NCI-H2081 treated with DMSO at 0.1 percent for 48 hours (cell line): Measurements from ENCODE around the gene WIF1.

Source experiments
- DNase-seq: peaks from one replicate; lab custom pipeline; 2025; lab: John Stamatoyannopoulos, UW

WIF1 gene

GRCh38 chr12:65121049-65121955, at the start of gene WIF1:
Gene WIF1, minus strand, starts transcription at chr12:65121305. Its CDS starts 114 bp downstream, at chr12:65121191.
- DNase-seq = no peak

- no peak for DNase-seq
These were observed 49.2 kb upstream of the WIF1 start for GRCh38 chr12:65170209-65170881.

GRCh38 chr12:65169320-65170208, 48.5 kb upstream of the WIF1 start, which contains the start of gene LEMD3:
Gene LEMD3, plus strand, starts transcription at chr12:65169583. Its CDS starts 14 bp downstream, at chr12:65169597.
- DNase-seq = peak; percentile 79

- DNase-seq = no peak
These were observed 47.7 kb upstream of the WIF1 start for GRCh38 chr12:65168681-65169319.

GRCh38 chr12:65164774-65165173, 43.7 kb upstream of the WIF1 start:
- no peak for DNase-seq

- DNase-seq = no peak
These were observed 43.1 kb upstream of the WIF1 start for GRCh38 chr12:65164244-65164643.

- DNase-seq = no peak
These were observed 41.5 kb upstream of the WIF1 start for GRCh38 chr12:65162609-65163008.

GRCh38 chr12:65157091-65157490, 36.0 kb upstream of the WIF1 start:
- no peak for DNase-seq

- DNase-seq = no peak
These were observed 35.3 kb upstream of the WIF1 start for GRCh38 chr12:65156366-65156841.

GRCh38 chr12:65155784-65156183, 34.7 kb upstream of the WIF1 start:
- DNase-seq = no peak

- DNase-seq = no peak
These were observed 31.5 kb upstream of the WIF1 start for GRCh38 chr12:65152596-65152995.

- DNase-seq = no peak
These were observed 30.9 kb upstream of the WIF1 start for GRCh38 chr12:65152012-65152411.

- no peak for DNase-seq
These were observed 26.3 kb upstream of the WIF1 start for GRCh38 chr12:65147312-65147905.

- DNase-seq = no peak
These were observed 19.6 kb upstream of the WIF1 start for GRCh38 chr12:65140738-65141137.

- DNase-seq = no peak
These were observed 18.3 kb upstream of the WIF1 start for GRCh38 chr12:65139389-65139788.

GRCh38 chr12:65133879-65134278, 12.8 kb upstream of the WIF1 start:
- no peak for DNase-seq

- no peak for DNase-seq
These were observed 5.4 kb upstream of the WIF1 start for GRCh38 chr12:65126482-65126881.

GRCh38 chr12:65125975-65126374, 4.9 kb upstream of the WIF1 start:
- DNase-seq = no peak

- no peak for DNase-seq
These were observed 4.1 kb upstream of the WIF1 start for GRCh38 chr12:65125247-65125646.

GRCh38 chr12:65123435-65124063, 2.4 kb upstream of the WIF1 start:
- DNase-seq = peak; percentile 45

GRCh38 chr12:65122703-65123102, 1.6 kb upstream of the WIF1 start:
- no peak for DNase-seq
